NCI-H2029 treated with DMSO at 0.1 percent for 48 hours (cell line): ENCODE results near the gene TAP1.
A peak's percentile ranks its signal among the peaks of the same experiment; 100 is the strongest.

Experiments used
- DNase-seq: peaks from one replicate; lab custom pipeline; 2025; lab: John Stamatoyannopoulos, UW

TAP1 gene

DNA sequence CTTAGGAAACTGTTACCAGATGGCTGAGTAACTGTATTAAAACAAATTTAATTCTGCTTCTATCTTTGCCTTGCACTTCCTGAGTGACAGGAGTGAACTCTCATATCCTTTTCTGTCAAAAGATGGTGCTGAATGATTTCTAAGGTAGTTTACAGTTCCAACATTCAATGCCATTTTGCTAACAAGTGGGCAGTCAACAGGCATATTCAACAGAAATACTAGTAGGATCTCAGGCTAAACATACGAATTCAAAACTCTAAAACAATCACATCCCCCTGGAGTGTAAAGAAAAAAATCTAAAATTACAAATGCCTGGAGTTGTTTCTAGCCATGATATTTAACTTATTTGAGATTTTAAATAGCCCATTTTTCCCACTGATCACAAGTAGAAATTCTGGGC is 7.2 kb upstream of the TAP1 start:
- no peak for DNase-seq

DNA sequence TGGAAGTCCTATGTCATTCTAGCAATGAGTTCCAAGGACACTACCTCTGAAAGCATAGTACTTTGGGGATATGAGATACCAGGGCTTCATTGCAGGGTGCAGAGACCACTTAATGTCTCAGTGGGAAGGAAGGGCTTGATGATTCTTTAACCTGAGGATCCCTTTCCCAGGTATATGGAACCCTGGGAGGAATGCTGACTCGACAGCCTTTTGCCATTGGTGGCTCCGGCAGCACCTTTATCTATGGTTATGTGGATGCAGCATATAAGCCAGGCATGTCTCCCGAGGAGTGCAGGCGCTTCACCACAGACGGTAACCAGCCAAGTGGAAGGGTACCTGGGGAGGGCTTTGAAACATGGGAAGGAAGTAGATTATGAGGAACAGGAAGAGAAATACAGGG is 4.7 kb upstream of the TAP1 start:
- DNase-seq: no peak

DNA sequence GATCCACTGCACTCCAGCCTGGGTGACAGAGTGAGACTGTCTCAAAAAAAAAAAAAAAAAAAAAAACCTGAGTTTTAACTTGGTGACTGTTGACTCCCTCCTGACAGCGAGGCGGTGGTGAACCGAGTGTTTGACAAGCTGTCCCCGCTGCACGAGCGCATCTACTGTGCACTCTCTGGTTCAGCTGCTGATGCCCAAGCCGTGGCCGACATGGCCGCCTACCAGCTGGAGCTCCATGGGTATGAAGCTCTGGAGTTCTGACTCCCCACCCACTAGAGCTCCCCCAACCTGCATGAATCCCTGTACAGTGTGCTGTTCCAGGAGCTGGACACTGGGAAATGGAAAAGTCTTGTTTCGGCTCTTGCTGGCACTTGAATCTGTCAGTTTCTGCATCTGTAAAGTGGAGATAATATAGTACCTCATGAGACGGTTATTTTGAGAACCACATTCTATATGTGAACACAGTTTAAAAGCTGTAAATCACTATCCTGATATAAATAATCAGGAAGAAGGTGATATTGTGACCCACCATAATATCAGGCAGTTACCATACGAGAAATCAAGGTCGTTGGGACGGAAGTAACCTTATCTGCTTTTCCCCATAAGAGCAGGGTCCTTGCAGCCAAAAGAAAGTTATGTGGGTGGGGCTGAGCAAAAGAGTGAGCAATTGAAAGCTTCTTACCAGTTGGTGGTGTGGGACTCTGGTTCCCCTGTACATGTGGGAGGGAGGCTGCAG is 3.8 kb upstream of the TAP1 start:
- no peak for DNase-seq

DNA sequence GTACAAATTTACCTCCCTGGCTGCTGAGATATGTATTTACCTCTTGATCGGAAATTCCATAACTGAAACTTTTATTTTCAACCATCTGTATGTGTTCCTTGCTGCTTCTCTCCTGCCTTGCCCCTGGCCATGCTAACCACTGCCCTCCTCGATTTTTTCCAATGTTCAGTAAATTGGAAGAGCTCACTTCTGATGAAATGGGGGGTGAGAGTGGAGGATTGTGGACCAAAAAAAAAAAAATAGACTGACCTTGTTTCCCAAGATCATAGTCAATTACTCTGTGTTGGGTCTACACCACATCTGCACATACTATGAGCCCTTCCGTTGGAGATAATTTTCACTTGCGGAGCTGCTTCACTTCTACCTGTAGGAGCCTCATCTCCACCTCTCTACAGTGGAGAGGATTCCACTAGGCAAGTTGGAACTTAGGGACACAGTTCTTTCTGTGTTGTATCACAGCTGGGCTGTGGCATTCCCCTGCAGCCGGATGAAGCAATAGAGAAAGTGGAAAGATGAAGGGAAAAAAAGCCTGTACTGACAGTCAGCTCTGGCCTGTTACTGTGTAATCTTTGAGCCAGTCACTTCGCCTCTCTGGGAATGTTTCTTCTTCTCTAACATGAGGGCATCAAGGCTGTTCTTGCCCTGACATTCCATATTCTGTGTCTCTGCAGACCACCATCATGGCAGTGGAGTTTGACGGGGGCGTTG is 2.1 kb upstream of the TAP1 start:
- no peak for DNase-seq

DNA sequence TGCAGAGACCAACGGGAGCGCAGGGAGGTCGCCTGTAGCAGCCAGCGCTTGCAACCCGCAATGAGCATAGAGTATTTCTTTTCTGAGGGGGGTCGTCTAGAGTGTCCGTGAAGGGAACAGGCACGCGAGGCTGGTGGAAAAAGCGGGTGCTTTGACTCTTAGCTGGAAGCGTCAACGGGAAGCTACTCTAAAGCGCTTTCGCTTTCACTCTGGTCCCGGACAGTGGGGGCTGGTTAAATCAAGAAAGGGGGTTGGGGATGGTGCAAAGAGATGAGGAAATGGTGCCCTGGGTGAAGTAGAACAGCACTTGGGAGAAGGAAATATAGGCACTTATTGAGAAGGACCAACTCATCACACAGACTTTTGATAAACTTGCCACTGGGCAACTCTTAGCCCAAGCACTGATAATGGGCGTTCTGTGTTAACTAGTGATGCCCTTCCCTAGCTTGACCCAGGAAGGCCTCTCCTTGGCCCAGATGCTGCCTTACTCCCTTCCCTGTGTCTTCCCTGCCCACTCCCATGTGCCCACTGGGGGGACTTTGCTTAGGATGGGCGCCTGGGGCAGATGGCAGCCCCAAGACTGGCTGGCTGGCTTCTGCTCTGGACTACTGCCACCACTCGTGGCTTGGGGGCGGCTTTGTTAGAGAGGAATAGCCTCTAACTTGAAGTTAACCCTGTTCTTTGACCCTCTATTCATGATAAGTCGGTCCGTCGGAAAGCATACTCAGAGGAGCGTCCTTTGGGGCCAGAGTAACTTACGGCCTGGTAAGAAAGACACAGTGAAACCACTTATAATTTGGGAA is 1.1 kb upstream of the TAP1 start:
- no peak for DNase-seq

DNA sequence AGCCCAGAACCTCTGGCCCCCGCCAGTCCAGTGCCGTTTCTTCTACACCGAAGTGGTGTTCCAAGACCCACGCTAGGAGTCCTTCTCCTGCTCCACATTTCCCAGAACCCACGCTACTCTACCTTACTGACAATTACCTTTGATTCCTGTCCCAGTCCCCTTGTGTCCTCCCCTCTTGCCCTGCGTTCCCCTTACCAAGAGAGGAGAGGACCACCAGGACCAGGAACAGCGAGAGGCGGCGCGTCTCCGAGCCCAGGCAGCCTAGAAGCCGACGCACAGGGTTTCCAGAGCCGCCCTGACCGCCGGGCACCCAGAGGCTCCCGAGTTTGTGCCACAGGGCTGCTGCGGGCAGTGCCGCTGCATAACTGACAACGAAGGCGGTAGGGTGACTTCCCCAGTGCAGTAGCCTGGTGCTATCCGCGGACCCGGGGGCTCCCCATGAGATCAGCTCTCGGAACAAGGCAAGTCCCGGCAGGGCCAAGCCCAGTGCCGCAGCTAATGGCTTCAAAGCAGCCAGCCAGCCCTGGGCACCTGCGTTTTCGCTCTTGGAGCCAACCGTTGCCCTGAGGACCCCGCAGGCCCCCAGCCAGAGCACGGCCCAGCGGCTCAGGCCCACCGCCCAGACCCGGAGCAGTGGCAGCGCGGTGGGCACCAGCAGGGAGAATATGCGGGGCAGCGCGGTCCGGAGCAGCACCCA is 512 bp downstream of the TAP1 start:
- DNase-seq: no peak

DNA sequence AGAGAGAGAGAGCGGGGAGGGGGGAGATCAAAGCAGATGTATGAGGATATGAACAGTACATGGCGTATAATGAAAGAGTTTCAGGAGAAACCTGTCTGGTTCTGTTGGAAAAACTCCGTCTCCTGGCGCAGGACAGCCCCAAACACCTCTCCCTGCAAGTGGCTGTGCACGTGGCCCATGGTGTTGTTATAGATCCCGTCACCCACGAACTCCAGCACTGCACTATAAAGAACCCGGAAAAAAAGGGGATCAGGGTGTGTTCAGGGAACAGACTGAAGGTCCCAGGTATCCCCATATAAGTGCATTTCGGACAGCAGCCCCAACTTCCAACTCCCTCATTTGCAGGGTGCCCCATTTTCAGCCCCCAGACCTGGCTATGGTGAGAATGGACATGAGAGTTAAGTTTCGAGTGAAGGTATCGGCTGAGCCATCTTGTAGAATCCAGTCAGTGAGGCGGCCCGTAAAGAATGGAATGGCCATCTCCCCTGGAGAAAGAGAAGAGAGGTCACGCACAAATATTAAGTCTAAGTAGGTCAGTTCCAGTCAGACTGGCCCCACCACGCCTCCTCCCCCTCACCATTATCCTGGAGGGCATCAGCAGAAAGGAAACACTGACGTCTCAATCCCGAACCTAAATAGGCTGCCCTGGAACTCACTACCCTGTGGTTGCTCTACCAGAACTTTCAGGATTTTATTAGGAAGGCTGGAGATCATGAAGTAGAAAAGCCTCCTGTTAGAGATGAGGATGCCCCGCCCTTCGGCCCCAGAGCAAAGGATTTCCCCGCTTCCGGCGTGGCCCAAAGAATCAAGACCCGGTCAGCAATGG is 1.3 kb downstream of the TAP1 start:
- no peak for DNase-seq

DNA sequence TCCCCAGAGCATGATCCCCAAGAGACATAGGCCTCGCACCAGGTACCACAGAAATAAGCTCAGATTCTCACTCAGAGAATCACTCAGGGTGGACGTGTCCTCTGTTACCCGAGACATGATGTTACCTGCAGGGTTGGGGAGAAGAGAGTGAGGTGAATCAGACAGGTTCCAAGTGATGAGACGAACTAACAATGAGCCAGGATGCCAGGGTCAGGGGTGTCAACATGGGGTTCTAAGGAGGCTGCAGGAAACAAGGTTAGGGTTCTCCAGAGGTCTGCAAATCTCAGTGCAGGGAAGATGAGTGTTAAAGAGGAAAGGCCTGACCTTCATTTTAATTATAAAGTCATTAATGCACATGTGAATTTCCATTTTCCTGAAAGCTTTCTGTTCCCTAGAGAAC is 2.5 kb downstream of the TAP1 start:
- no peak for DNase-seq

DNA sequence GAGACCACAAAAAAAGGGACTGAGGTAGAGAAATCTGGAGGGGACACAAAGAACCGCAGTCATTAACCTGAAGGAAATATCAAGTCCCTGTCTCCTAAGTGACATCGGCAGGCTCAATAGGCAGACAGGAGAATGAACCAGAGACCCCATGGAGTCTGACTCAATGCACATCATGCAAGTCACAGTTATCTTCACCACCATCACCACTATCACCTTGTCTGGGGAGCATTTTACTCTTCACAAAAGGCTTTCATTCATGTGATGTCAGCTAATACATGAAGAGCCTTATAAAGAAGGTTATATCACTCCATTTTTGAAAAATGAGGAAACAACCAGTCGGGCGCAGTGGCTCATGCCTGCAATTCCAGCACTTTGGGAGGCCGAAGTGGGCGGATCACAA is 4.4 kb downstream of the TAP1 start:
- no peak for DNase-seq

DNA sequence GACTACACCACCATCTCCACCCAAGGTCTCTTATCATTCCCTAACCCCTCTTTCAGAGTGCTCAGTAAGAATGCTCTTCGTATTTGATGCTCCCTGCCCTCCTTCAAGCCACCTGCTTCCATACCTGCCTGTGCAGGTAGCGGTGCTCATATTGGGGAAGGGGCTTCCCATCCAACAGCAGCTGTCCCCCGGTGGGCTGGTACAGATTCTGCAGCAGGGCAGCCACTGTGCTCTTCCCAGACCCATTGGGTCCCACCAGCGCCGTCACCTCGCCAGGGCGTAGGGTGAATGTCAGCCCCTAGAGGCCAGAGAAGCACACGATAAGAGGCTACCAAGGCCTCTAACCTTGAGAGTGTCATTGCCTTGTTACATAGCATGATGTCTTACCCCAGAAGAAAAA is 5.7 kb downstream of the TAP1 start:
- no peak for DNase-seq

DNA sequence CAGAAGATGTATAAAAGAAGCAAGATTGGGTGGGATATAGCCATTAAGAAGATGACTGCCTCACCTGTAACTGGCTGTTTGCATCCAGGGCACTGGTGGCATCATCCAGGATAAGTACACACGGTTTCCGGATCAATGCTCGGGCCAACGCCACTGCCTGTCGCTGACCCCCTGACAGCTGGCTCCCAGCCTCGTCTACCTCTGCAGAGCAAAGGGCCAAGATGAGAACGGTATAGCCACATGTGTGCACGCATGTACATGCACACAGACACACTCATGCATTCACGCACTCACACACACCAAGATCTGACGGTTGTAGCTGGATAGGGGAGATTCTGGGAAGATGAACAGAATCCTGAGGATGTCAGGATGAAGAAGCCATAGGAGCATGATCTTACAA is 6.5 kb downstream of the TAP1 start:
- no peak for DNase-seq

DNA sequence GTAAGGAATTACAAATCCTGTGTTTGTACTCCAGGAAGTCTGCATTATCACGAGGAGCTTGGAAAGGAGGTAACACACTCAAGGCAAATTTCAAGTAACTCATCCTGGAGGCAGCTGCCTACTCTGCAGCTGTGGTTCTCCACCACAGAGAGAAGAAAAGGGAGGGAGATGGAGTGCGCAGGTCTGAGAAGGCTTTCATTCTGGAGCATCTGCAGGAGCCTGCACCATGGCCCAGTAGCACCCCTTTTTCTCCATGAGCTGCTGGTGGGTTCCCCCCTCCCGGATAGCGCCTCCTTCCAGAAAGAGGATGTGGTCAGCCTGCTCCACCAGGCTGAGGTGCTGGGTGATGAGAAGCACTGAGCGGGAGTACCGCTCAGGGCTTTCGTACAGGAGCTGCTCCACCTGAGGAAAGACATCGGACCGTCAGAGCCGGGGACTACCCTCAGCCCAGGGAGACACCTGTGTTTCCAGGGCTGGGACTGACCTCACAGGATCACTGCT is 8.1 kb downstream of the TAP1 start:
- no peak for DNase-seq

DNA sequence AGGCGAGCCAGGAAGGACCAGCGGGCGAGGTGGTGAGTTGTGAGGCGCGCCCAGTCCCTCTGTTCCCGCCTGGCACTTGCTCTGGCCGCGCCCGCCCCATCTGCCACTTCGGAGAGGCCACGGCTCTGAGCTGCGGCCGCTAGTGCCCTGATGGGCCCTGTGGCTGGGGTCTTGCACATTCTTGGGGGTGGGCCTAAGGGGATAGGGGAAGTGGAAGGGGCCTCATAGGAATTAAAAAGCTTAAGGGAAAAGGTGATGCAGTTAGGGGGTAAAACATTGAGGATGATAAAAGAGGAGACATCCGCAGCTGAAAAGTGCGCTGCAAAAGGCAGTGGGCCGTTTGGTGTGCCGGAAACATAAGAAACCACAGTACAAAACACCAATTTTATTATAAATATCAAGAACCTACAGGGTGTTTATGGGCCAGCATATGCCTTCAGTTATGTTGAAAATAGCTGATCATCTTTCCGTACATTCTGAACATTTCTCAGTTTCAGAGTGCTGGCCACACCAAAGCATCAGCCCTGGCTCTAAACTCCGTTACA is 8.6 kb downstream of the TAP1 start:
- no peak for DNase-seq

DNA sequence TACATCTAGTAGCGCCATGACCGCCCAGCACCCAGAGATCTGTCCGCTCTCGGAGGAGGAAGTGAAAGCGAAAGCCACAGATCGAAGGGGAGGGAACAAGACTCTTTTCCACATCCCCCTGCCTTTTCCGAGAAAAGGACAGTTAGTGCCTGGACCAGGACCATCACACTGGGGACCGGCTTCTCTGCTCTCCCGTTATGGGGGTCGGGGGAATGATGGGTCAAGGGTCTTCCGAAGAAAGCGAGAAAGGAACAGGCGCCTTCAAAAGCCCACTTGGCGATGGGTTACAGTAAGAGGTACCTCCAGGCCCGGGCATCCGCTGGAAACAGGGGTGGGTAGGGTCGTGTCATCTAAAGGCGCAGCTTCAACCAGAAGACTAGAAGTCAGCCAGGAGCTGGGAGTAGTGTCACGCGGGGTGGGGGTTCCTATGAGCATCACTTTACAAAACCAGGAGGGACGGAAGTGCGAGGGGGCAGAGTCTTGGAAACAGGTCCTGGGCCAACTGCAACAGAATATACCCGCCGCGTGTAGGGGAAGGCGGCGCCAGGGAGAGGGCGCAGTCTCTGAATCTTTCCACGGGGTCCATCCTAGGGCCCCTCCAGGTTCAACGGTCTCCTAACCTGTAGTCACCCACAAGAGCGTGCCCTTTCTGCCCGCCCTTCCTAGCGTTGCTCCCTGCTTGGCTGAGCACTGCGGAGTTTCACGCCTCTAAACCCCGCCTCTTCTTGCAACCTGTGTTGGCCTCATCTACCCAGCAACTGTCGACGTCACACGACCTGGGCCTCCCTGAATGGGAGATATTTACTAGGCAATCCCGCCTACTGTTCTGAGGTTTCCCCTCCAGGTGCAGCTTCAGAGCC is 9.3 kb downstream of the TAP1 start, which contains the start of gene PSMB8:
Gene PSMB8 (minus strand): TSS at position 69 of the 860 bp plus-strand sequence. CDS start 51 bp downstream, at position 18.
- peak; percentile 94 for DNase-seq

DNA sequence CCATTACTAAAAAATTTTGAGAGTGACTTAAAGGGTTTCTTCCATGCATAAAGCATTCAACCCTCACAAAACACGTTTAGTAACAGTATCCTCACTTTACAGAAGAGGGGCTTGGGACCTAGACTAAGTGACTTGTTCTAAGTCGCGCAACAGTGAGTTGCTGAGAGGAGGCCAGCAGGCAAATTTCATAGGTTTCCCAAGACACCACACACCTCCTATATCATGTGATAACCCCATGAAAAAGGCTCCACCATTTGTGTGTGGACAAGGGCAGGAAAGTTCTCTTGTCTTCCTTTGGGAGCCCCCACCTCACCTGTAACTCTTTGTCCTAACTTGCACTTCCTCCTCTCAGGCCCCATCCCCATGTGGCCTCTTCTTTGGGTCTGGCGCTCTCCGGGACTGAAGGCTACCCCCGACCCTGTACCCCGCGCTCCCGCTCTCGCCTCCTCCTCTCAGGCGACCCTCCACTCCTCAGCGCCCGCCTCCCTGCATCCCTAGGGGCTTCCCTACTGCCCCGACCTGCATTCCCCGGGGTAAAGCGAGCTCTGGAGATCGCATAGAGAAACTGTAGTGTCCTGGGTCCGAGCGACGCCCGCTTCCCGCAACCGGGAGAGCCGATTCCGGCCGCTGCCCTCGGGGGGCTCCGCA is 10.0 kb downstream of the TAP1 start:
- DNase-seq: no peak

DNA sequence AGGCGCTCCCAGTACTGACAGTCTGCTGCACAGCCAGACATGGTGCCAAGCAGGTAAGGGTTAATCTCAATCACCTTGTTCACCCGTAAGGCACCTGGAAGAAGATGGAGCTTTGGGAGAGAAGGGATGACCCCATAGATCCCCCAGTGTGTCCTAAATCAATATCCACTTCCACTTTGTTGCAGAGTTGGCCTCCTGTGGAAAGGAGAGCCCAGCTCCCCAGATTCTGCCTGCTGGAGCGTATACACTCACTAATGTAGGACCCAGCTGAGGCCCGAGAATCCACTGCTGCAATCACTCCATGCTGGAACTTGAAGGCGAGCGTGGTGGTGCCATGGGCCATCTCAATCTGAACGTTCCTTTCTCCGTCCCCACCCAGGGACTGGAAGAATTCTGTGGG is 10.8 kb downstream of the TAP1 start:
- no peak for DNase-seq

DNA sequence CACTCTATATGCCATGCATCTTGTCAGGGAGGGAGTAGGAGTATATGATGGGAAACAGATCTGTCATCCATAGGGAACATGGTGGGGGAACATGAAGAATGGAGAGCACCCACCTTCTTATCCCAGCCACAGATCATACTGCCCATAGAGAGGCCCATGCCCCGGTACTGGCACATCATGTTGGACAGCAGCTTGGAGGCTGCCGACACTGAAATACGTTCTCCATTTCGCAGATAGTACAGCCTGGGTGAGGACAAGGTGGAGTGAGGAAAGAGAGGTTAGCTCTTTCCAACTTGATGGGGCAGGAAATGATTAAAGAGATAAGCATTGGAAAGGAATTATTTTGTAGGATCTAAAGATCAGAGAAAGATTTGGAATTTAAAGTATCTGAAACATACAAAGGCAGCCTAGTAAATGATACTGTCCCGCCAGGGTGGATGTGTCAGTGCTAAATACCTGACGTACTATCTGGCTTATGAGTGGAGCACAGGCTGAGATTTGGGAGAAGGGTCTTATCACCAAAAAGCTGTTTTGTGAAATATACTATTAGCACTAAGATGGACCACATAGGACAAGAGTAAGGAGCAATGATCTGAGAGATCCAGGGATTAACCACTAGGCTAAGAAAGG is 11.4 kb downstream of the TAP1 start:
- no peak for DNase-seq

DNA sequence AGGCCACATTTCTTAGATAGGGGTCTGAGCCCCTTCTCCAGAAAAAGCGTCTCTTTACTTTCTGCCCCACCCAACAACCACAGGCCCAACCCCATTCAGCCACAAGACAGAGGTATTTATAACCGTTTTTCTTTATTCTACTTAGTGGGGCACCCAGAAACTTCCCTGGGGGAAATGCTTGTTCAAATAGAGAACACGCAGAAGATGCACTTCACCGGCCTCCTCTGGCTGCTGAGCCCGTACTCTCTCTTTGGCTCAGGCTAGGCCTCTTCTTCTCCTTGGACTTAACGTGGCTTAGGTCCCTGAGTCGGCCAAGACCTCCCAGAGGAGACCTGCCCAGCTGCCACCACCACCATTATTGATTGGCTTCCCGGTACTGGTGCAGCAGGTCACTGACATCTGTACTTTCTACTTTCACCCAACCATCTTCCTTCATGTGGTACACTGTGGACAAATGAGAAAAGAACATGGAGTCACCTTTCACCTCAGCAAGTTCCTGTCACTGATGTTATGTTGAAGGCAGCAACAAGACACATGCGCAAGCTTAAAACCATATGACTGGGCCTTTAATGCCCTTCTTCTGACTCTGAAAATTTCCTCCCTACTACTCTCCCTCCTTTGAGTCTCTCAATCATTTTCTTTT is 12.8 kb downstream of the TAP1 start:
- no peak for DNase-seq
